Measurements from ENCODE around the gene ABCA7. TPM values are rescaled to one million over a fixed set of nuclear protein-coding genes. Genes with fewer than 3 reads are reported as not detected.

Gene ABCA7
- total and polyA plus RNA-seq, 2 of the 13 experiments (the other 11 are each of a cell fraction or from before 2014, with no cell fraction given): 4.4 to 32.4 TPM

GRCh38 chr19:1073956-1074517 is 34.1 kb downstream of the ABCA7 start:
- Histone ChIP-seq H3K4me2 (ENCODE audit: low read depth, low read length) (no peak overlapping the region), H3K4me1 (ENCODE audit: insufficient read depth, low read length) (peaks cover 29% of the 10 kb centered on the region), H3K27me3 (ENCODE audit: control insufficient read depth in 1 of 2, insufficient read depth in 2 of 2, low read length in 2 of 2) (no peaks in the 10 kb centered on the region), H3K4me3 (replicated peaks in 1 of 3; ENCODE audit: insufficient read depth in 1 of 3, low read depth in 2 of 3, low read length in 3 of 3) (no peak overlapping the region), H3K27ac (ENCODE audit: extremely low read length, insufficient read depth, low read length) (no peak overlapping the region), H3K9ac (ENCODE audit: insufficient read depth, low read depth, low read length) (no peak overlapping the region), H3K79me2 (ENCODE audit: insufficient read depth, low read length) (no peaks in the 10 kb centered on the region), H4K20me1 (ENCODE audit: insufficient read depth, low read length) (peaks cover 3% of the 10 kb centered on the region; the same call in 1 of the 2 replicates), H3K9me3 (ENCODE audit: low read length) (no peaks in the 10 kb centered on the region), H3K36me3 (replicated peaks in 1 of 2; ENCODE audit: control insufficient read depth in 1 of 2, insufficient read depth in 2 of 2, low read length in 2 of 2) (no peaks in the 10 kb centered on the region; a peak in 1 of 5 replicates), H2AFZ (ENCODE audit: low read length) (no peak overlapping the region)
- 97% methylated on average over 19 of the region's 28 CpGs for WGBS (ENCODE audit: low lambda C conversion rate)
- intact Hi-C loops (cut with micrococcal nuclease; ENCODE audit: unreplicated experiment) (no loop called here), in situ Hi-C loops (cut with HindIII; ENCODE audit: extremely low pct_ligation_motif_present, low pct_unique_long_range_greater_than_20kb) (no loop called here)
- BruUV-seq (replicated peaks): no TSS peak
- ATAC-seq: no peak
- no peak for DNase-seq (ENCODE audit: low spot score)
- TF ChIP-seq ZNF224 (CRISPR knock-in tag; IDR thresholded peaks at IDR 0.05) (no peak), ZSCAN22 (CRISPR knock-in tag; IDR thresholded peaks at IDR 0.05) (no peak), GTF2F1 (IDR thresholded peaks at IDR 0.05; ENCODE audit: low read length) (no peak), ZNF562 (CRISPR knock-in tag; IDR thresholded peaks at IDR 0.05; ENCODE audit: borderline replicate concordance) (no peak), NFKBIZ (CRISPR knock-in tag; IDR thresholded peaks at IDR 0.05) (no peak), GABPA (IDR thresholded peaks at IDR 0.05; ENCODE audit: low read depth, low read length) (no peak), GABPA (CRISPR knock-in tag; IDR thresholded peaks at IDR 0.05; ENCODE audit: low read depth) (no peak), JUN (CRISPR knock-in tag; IDR thresholded peaks at IDR 0.05) (no peak), ZNF652 (CRISPR knock-in tag; IDR thresholded peaks at IDR 0.05; ENCODE audit: borderline replicate concordance, low read depth) (no peak), ZNF549 (CRISPR knock-in tag; IDR thresholded peaks at IDR 0.05) (no peak)
- ChIA-PET POLR2A (no interaction called here), CTCF (ENCODE audit: low intra/inter-chr PET ratio, low total read pairs) (no interaction called here)
- FAIRE-seq: no peak

Measured in HepG2 (cell line).